Subcutaneous abdominal adipose tissue (tissue), 5 donors: Measurements from ENCODE around the gene ZBTB42.
"Not testable (repeated sequence)": the region's sequence is repeated elsewhere in the genome, so short reads cannot be mapped to it uniquely, and the experiment has no call there.

ENCODE experiments used
- H3K27ac ChIP-seq: one replicate; pipeline ENCODE4 v1.7.0; 2013; ENCODE audit warnings: low read depth, mild to moderate bottlenecking, inconsistent platforms, low read length, moderate library complexity
- H3K27me3 ChIP-seq, 5 donors: one replicate each; pipeline ENCODE4 v1.7.0; 2013; ENCODE audit warnings: low read length in 5 of 5, inconsistent platforms in 1 of 5; ENCODE audit not compliant: control insufficient read depth in 5 of 5, insufficient read depth in 4 of 5
- H3K36me3 ChIP-seq, 5 donors: one replicate each; pipeline ENCODE4 v1.7.0; 2013; ENCODE audit warnings: low read length in 5 of 5; ENCODE audit not compliant: control insufficient read depth in 5 of 5, insufficient read depth in 5 of 5
- H3K4me1 ChIP-seq, 5 donors: one replicate each; pipeline ENCODE4 v1.7.0; 2013; ENCODE audit warnings: low read length in 5 of 5, mild to moderate bottlenecking in 3 of 5, moderate library complexity in 1 of 5; ENCODE audit not compliant: control insufficient read depth in 5 of 5, insufficient read depth in 5 of 5
- H3K4me3 ChIP-seq, 5 donors: one replicate each; pipeline ENCODE4 v1.7.0; 2013; ENCODE audit warnings: low read length in 5 of 5, low read depth in 1 of 5
- H3K9ac ChIP-seq, 5 donors: one replicate each; pipeline ENCODE4 v1.7.0; 2013; ENCODE audit warnings: low read length in 5 of 5, mild to moderate bottlenecking in 4 of 5, moderate library complexity in 3 of 5
- H3K9me3 ChIP-seq, 5 donors: one replicate each; pipeline ENCODE4 v1.7.0; 2013; ENCODE audit warnings: low read length in 5 of 5; ENCODE audit not compliant: control insufficient read depth in 5 of 5
- donor health status: healthy.
- donor health status: healthy.
- donor health status: healthy.
- donor health status: healthy.
- donor health status: healthy.

ZBTB42 gene

DNA sequence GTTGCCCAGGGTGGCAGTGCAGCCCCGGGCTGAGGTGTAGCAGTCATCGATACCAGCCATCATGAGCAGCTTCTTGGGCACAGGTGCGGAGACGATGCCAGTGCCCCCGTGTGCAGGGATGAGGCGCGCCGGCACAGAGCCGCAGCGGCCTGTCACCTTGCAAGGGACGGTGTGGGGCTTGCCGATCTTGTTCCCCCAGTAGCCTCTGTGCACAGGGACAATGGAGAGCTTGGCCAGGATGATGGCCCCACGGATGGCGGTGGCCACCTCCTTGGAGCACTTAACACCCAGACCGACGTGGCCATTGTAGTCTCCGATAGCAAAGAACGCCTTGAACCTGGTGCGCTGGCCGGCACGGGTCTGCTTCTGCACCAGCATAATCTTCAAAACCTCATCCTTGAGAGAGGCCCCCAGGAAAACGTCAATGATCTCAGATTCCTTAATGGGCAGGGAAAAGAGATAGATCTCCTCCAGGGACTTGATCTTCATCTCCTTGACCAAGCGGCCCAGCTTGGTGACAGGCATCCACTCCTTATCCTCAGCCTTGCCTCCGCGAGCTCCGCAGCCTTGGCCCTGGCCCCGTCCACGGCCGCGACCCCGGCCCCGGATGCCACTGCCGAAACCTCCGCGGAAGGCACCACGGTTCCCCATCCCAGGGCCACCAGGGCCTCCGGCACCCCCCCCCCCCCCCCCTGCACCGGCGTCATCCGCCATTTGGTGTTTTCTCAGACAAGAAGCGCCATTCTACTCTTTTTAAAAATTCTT is 35.5 kb downstream of the ZBTB42 start:
- peaks cover 0 to 14% (median 0%) of the 10 kb centered on the region in 5 donors for H3K4me1 ChIP-seq
- H3K4me3 ChIP-seq, H3K27me3 ChIP-seq, H3K27ac ChIP-seq, H3K36me3 ChIP-seq, H3K9me3 ChIP-seq, H3K9ac ChIP-seq: not testable (repeated sequence)

- Histone ChIP-seq H3K9me3 (no peaks in the 10 kb centered on the region), H3K36me3 (no peaks in the 10 kb centered on the region), H3K27me3 (peaks cover 0 to 35% (median 10%) of the 10 kb centered on the region in 5 donors), H3K9ac (no peak overlapping the region), H3K4me1 (peaks cover 6 to 21% (median 20%) of the 10 kb centered on the region in 5 donors), H3K27ac (no peak overlapping the region), H3K4me3 (no peak overlapping the region)
Observed at GRCh38 chr14:104841730-104842129, 40.8 kb downstream of the ZBTB42 start.

- H3K36me3 ChIP-seq = no peaks in the 10 kb centered on the region
- no peak overlapping the region for H3K27ac ChIP-seq
- peak overlapping the region in 4 of 5 donors; percentile 54 to 68 (median 62) for H3K4me3 ChIP-seq
- peaks cover 0 to 35% (median 10%) of the 10 kb centered on the region in 5 donors for H3K27me3 ChIP-seq
- peaks cover 6 to 21% (median 20%) of the 10 kb centered on the region in 5 donors for H3K4me1 ChIP-seq
- H3K9me3 ChIP-seq = no peaks in the 10 kb centered on the region
- H3K9ac ChIP-seq = peak overlapping the region in 3 of 5 donors; percentile 39 to 72 (median 43)
Observed at GRCh38 chr14:104843006-104843405, 42.1 kb downstream of the ZBTB42 start.

- peak overlapping the region; percentile 54 to 68 (median 65) for H3K4me3 ChIP-seq
- no peaks in the 10 kb centered on the region for H3K36me3 ChIP-seq
- H3K27ac ChIP-seq = no peak overlapping the region
- H3K4me1 ChIP-seq = peaks cover 6 to 21% (median 20%) of the 10 kb centered on the region in 5 donors
- H3K27me3 ChIP-seq = peaks cover 0 to 35% (median 10%) of the 10 kb centered on the region in 5 donors
- no peaks in the 10 kb centered on the region for H3K9me3 ChIP-seq
- peak overlapping the region in 4 of 5 donors; percentile 39 to 72 (median 50) for H3K9ac ChIP-seq
Observed at GRCh38 chr14:104843442-104844305, 42.8 kb downstream of the ZBTB42 start.

DNA sequence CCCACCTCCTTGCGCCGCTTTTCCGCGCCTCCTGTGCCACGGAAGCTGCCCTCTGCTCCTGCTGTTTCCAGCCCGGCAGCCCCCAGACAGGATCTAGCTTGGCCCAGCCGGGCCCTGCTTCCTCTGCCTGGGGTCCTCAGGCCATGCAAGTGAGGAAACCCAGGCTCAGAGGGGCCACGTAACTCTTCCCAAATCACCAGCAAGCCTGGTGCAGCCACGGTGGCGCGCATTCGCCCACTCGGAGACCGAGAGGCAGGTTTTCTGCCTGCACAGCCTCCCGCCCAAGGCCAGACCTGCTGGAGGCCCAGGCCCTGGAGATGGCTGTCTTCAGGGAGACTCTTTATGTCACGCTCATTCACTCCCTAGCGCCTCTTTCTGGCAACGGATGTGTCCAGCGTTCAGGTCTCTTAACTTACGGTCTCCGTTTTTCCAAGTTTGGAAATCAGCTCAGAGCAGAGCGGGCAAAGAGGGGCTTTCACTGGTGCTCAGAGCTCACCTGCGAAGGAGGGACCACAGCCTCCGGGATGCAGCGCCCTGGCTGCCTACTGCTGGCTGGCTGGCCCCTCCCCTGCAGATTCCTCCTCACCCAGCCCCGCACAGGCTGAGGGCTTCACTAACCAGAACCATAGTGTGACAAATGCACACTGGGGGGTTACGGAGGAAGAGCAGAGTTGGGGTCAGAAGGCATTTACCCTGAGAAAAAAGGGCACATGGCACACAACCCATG is 43.6 kb downstream of the ZBTB42 start:
- no peak overlapping the region for H3K27ac ChIP-seq
- H3K4me1 ChIP-seq = peaks cover 6 to 21% (median 20%) of the 10 kb centered on the region in 5 donors
- peak overlapping the region in 2 of 5 donors; percentile 56 to 72 for H3K9ac ChIP-seq
- H3K4me3 ChIP-seq = peak overlapping the region; percentile 54 to 68 (median 65)
- no peaks in the 10 kb centered on the region for H3K9me3 ChIP-seq
- H3K36me3 ChIP-seq = no peaks in the 10 kb centered on the region
- peaks cover 0 to 35% (median 10%) of the 10 kb centered on the region in 5 donors for H3K27me3 ChIP-seq

DNA sequence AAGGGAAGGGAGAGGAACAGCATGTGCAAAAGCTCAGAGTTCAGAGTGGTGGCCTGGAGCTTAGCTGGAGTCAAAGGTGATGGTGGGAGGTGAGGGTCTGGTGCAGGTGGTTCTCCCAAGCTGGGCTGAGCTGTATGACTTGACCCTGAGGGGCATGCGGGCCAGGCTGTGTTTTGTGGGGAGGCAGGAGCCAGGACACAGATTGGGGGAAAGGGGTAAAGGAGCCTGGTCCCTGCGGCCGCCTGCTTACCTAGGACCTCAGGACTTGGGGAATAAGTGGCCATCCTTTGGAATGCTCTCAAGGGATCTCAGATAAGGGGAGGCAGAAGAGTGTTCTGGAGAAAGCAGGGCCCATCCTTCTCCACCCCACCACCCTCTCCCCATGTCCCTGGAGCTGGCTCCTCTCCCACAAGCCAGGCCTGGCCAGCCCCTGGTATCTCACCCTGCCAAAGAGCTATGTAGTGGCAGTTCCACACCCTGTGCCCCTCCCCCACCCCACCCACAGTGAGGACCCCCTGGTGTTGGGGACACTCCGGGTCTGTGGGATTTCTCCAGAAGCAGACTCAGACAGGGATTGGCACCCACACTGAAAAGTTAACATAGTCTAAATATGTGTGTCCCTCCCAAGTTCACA is 44.2 kb downstream of the ZBTB42 start:
- Histone ChIP-seq H3K4me3 (no peak overlapping the region), H3K4me1 (peaks cover 6 to 21% (median 20%) of the 10 kb centered on the region in 5 donors), H3K9ac (no peak overlapping the region), H3K9me3 (no peaks in the 10 kb centered on the region), H3K27ac (no peak overlapping the region), H3K27me3 (peaks cover 0 to 35% (median 10%) of the 10 kb centered on the region in 5 donors), H3K36me3 (no peaks in the 10 kb centered on the region)

- H3K9ac ChIP-seq = no peak overlapping the region
- H3K9me3 ChIP-seq = no peaks in the 10 kb centered on the region
- no peaks in the 10 kb centered on the region for H3K36me3 ChIP-seq
- H3K4me1 ChIP-seq = peaks cover 6 to 21% (median 20%) of the 10 kb centered on the region in 5 donors
- H3K27me3 ChIP-seq = peaks cover 0 to 35% (median 10%) of the 10 kb centered on the region in 5 donors
- no peak overlapping the region for H3K27ac ChIP-seq
- no peak overlapping the region for H3K4me3 ChIP-seq
Observed at GRCh38 chr14:104845834-104846441, 45.0 kb downstream of the ZBTB42 start.

DNA sequence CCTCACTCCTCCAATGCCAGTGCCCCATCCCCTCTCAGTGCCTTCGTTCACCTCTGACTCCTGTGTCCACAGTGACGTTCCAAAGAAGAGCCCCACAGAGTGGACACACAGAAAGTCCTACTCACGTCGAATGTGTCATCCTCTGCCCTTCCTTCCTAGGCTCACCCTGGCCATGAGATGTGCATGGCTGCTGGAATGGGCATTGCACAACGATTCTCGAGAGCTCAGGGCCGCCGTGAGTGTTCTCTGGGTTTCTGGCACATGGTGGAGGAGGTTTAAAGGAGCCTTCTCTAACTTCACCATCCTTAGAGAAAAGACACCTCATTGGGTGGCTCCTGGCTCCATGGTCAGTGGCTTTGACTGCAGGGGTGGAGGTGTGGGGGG is 51.4 kb downstream of the ZBTB42 start:
- no peak overlapping the region for H3K9ac ChIP-seq
- peaks cover 0 to 4% (median 0%) of the 10 kb centered on the region in 5 donors for H3K4me1 ChIP-seq
- H3K27ac ChIP-seq = no peak overlapping the region
- H3K9me3 ChIP-seq = no peaks in the 10 kb centered on the region
- no peak overlapping the region for H3K4me3 ChIP-seq
- no peaks in the 10 kb centered on the region for H3K36me3 ChIP-seq
- H3K27me3 ChIP-seq = peaks cover 0 to 14% (median 12%) of the 10 kb centered on the region in 5 donors
